Activated naive CD8-positive, alpha-beta T cell treated with anti-CD3 and anti-CD28 coated beads, Interleukin-2, amount 50 U/mL, for 24 hours (primary cell): Measurements from ENCODE around the gene PGP.
A peak's percentile ranks its signal among the peaks of the same experiment; 100 is the strongest.

ENCODE experiments used
- ATAC-seq: fragments of 150-1000 bp; cut with Tn5 transposase; one replicate; pipeline ENCODE4 v1.10.0; 2021
- DNase-seq: peaks from one replicate; pipeline ENCODE4 v3.0.0; 2021
- H3K27ac Mint-ChIP-seq: one replicate; pipeline ENCODE4 v1.8.0; 2021; ENCODE audit warnings: mild to moderate bottlenecking, mixed read lengths
- H3K27me3 Mint-ChIP-seq: one replicate; pipeline ENCODE4 v1.8.0; 2021; ENCODE audit warnings: mixed read lengths
- H3K36me3 Mint-ChIP-seq: one replicate; pipeline ENCODE4 v1.8.0; 2021; ENCODE audit warnings: low read depth, mixed read lengths
- H3K4me1 Mint-ChIP-seq: one replicate; pipeline ENCODE4 v1.8.0; 2021; ENCODE audit warnings: mixed read lengths
- H3K4me3 Mint-ChIP-seq: one replicate; pipeline ENCODE4 v1.8.0; 2021; ENCODE audit warnings: mild to moderate bottlenecking, moderate library complexity, mixed read lengths
- H3K9me3 Mint-ChIP-seq: one replicate; pipeline ENCODE4 v1.8.0; 2021; ENCODE audit warnings: mixed read lengths

Gene PGP

DNA sequence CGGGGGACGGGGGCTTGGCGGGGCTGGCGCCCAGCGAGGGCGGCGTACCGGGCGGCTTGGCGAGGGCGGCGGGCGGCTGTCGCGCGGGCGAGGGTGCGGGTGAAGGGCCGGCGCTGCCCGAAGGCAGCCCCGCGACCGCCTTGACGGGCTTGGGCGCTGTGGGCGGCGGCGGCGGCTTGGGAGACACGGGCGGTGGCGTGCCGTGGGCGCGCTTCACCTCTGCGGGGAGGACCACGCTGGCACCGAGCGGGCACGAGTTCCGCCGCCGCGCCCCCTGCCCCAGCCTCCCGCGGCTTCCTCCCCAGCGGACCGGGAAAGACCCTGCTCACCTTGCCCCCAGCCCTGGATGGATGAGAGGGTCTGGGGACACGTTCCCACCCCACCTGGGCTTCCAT lies 35.5 kb downstream of the PGP start:
- Mint-ChIP-seq H3K9me3 (no peaks in the 10 kb centered on the region), H3K4me1 (no peaks in the 10 kb centered on the region), H3K4me3 (no peak overlapping the region), H3K36me3 (peaks cover 6% of the 10 kb centered on the region), H3K27ac (no peak overlapping the region), H3K27me3 (no peaks in the 10 kb centered on the region)
- no peak for DNase-seq
- ATAC-seq, result no peak

DNA sequence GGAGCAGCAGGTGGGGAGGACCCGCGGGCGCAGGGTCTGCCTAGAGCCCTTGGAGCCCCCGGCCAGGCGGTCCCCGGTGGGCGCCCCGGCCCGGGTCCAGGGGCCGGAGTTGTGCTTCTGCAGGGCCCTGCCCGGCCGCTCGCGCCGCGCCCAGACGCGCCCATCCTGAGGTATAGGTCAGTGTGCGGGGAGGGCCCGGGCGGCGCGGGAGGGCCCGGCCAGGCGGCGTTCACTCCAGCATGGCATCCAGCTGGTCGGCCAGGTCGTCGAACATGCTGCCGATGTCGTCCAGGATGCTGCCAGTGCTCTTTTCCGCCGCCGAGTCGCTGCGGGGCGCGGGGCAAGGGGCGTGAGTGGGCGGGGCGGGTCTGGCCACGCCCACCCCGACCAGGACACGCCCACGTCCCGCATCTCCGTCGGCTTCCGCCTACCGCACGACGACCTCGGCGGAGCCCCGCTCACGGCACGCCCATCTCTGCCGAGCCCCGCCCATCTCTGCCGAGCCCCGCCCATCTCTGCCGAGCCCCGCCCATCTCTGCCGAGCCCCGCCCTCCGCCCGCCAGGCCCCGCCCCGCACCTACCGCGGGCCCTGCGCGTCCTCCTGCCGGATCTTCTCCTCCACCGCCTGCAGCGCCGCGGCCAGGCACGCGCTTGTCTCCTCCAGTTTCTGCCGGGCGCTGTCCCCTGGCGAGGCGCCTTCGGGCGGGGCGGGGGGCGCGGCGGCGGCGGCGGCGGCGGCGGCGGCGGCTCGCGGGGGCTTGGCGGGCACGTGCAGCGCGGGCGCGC lies 36.1 kb downstream of the PGP start:
- peak; percentile 40 for DNase-seq
- H3K4me3 Mint-ChIP-seq, result no peak overlapping the region
- ATAC-seq, result peak; percentile 25
- peaks cover 9% of the 10 kb centered on the region for H3K36me3 Mint-ChIP-seq
- no peaks in the 10 kb centered on the region for H3K27me3 Mint-ChIP-seq
- H3K4me1 Mint-ChIP-seq, result no peaks in the 10 kb centered on the region
- H3K27ac Mint-ChIP-seq, result no peak overlapping the region
- no peaks in the 10 kb centered on the region for H3K9me3 Mint-ChIP-seq

DNA sequence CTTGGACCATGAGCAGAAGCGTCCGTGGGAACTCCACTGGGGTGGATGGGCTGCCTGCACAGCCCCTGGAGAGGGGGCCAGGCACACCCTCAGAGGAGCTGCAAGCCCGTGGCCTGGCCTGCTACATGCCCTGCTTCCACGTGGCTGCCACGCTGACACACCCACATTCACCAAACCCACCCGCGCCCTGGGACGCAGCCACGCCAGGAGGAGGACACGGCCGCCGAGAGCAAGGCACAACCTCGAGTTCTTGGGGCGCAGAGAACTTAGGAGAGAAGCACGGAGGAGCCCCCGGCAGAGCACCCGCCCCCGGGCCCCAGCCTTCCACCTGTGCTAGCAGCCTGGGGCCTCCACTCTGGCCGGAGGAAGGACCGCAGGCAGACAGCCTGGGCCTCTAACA lies 37.1 kb downstream of the PGP start:
- Mint-ChIP-seq H3K36me3 (peaks cover 13% of the 10 kb centered on the region), H3K27ac (no peak overlapping the region), H3K4me3 (no peak overlapping the region), H3K4me1 (no peaks in the 10 kb centered on the region), H3K27me3 (no peaks in the 10 kb centered on the region), H3K9me3 (no peaks in the 10 kb centered on the region)
- ATAC-seq (no peak), DNase-seq (no peak)

DNA sequence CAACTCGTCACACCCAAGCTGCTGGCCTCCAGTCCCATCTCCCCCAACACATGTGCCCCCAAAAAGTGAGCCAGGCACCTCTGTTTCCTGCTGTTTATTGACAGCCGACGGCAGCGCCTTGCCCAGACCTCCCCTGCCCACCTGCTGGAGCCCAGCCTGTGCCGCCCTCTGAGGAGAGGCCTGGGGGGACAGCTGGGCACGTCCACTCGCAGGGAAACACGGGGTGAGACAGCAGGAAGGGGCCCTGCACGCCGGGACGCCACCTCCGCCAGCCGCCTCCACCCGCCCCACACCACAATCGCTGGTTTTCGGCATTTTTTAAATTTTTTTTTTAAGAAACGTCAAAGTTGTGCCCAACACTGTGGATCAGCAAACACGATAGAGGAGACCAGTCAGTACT lies 37.5 kb downstream of the PGP start:
- Mint-ChIP-seq H3K4me3 (no peak overlapping the region), H3K4me1 (no peaks in the 10 kb centered on the region), H3K27me3 (no peaks in the 10 kb centered on the region), H3K9me3 (no peaks in the 10 kb centered on the region), H3K27ac (no peak overlapping the region), H3K36me3 (peaks cover 13% of the 10 kb centered on the region)
- no peak for ATAC-seq
- DNase-seq, result no peak

DNA sequence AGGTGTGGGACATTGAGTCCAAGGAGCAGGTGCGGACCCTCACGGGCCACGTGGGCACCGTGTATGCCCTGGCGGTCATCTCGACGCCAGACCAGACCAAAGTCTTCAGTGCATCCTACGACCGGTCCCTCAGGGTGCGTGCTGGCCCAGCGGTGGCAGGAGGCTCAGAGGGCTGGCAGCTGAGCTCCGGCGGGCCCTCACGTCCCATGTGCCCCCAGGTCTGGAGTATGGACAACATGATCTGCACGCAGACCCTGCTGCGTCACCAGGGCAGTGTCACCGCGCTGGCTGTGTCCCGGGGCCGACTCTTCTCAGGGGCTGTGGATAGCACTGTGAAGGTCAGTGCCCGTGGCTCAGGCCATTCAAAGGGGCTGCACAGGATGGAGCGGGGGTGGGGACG lies 38.6 kb downstream of the PGP start:
- no peak for ATAC-seq
- H3K4me3 Mint-ChIP-seq, result no peak overlapping the region
- no peaks in the 10 kb centered on the region for H3K27me3 Mint-ChIP-seq
- H3K27ac Mint-ChIP-seq, result no peak overlapping the region
- H3K36me3 Mint-ChIP-seq, result peaks cover 16% of the 10 kb centered on the region
- H3K4me1 Mint-ChIP-seq, result no peaks in the 10 kb centered on the region
- no peaks in the 10 kb centered on the region for H3K9me3 Mint-ChIP-seq
- DNase-seq, result no peak

DNA sequence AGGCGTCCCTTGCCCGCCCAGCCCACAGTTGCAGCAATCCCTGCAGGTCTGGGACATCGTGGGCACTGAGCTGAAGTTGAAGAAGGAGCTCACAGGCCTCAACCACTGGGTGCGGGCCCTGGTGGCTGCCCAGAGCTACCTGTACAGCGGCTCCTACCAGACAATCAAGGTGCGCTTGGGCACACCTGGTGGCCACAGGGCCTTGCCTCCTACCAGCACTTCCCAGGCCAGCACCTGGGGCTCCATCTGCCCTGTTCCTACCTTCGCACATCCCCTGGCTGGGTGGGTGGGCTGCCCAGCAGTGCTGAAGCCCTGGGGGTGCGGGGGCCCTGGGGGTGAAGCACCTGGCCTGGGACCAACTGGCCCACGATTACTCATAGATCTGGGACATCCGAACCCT lies 39.2 kb downstream of the PGP start:
- H3K4me3 Mint-ChIP-seq, result no peak overlapping the region
- H3K27ac Mint-ChIP-seq, result no peak overlapping the region
- DNase-seq, result no peak
- H3K9me3 Mint-ChIP-seq, result no peaks in the 10 kb centered on the region
- no peaks in the 10 kb centered on the region for H3K27me3 Mint-ChIP-seq
- H3K4me1 Mint-ChIP-seq, result no peaks in the 10 kb centered on the region
- H3K36me3 Mint-ChIP-seq, result peaks cover 16% of the 10 kb centered on the region
- no peak for ATAC-seq

DNA sequence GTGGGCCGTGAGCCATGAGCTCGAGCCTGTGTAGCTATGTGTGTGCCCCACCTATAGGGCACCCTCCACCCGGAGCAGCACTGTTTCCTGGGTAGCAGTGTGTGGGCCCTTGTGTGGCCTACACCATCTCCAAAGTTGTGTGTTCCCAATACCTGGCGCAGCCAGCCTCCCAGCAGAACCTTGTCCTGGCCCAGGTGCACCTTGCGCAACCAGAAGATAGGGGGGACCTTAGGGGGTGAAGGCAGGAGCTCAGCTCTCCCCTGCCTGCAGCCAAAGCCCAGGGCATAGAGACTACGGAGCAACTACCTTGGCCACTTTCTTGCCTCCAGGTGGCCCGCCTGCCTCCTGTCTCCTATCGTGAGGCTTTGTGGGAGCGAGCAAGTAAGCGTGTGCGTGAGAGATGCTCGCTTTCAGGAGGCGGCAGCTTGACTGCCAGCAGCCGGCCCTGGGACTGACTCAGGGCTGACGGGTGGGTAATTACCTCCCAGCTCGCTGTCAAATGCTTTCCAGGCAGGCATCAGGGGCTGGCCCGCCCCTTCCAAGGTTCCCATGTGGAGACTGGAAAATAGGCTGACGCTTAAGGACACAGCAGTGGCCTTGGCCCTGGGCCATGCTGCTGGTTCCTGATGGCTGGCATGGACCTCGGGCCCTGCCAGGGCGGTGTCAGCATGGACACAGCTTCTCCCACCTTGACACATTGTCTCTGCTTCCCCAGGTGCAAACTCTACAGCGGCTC lies 40.1 kb downstream of the PGP start:
- H3K9me3 Mint-ChIP-seq, result no peaks in the 10 kb centered on the region
- H3K4me1 Mint-ChIP-seq, result no peaks in the 10 kb centered on the region
- H3K27ac Mint-ChIP-seq, result no peak overlapping the region
- ATAC-seq (no peak), DNase-seq (no peak)
- no peaks in the 10 kb centered on the region for H3K27me3 Mint-ChIP-seq
- peaks cover 16% of the 10 kb centered on the region for H3K36me3 Mint-ChIP-seq
- no peak overlapping the region for H3K4me3 Mint-ChIP-seq

DNA sequence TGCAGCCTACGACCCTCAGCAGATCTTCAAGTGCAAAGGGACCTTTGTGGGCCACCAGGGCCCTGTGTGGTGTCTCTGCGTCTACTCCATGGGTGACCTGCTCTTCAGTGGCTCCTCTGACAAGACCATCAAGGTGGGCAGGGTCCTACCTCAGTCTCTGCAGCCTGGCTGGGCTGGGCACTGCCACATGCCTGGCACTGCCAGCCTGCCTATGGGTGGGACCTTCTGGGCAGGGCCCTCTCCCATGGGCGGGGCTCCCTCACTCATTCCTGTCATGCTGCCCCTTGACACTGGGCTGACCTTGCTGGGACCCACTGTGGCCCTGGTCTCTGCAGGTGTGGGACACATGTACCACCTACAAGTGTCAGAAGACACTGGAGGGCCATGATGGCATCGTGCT lies 40.7 kb downstream of the PGP start:
- Mint-ChIP-seq H3K27ac (no peak overlapping the region), H3K4me3 (no peak overlapping the region), H3K36me3 (peaks cover 16% of the 10 kb centered on the region), H3K27me3 (no peaks in the 10 kb centered on the region), H3K9me3 (no peaks in the 10 kb centered on the region), H3K4me1 (no peaks in the 10 kb centered on the region)
- DNase-seq, result no peak
- no peak for ATAC-seq

DNA sequence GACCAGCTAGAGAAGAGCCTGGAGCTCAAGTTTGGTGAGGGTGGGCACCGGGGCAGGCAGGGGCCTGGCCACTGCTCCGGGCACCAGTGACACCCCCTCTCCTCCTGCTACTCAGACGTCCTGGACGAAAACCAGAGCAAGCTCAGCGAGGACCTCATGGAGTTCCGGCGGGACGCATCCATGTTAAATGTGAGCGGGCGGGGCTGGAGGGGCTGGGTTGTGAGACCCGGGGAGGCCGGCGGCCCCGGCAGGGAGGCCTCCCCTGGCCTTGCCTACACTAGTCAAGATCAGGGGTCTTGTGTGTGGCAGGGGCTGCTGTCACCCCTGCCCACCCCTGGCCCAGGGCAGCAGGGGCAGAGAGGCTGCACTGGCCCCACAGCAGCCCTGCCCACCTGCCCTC lies 41.3 kb downstream of the PGP start:
- no peak for ATAC-seq
- H3K9me3 Mint-ChIP-seq, result no peaks in the 10 kb centered on the region
- H3K36me3 Mint-ChIP-seq, result peaks cover 16% of the 10 kb centered on the region
- DNase-seq, result no peak
- no peaks in the 10 kb centered on the region for H3K4me1 Mint-ChIP-seq
- no peaks in the 10 kb centered on the region for H3K27me3 Mint-ChIP-seq
- no peak overlapping the region for H3K4me3 Mint-ChIP-seq
- no peak overlapping the region for H3K27ac Mint-ChIP-seq

DNA sequence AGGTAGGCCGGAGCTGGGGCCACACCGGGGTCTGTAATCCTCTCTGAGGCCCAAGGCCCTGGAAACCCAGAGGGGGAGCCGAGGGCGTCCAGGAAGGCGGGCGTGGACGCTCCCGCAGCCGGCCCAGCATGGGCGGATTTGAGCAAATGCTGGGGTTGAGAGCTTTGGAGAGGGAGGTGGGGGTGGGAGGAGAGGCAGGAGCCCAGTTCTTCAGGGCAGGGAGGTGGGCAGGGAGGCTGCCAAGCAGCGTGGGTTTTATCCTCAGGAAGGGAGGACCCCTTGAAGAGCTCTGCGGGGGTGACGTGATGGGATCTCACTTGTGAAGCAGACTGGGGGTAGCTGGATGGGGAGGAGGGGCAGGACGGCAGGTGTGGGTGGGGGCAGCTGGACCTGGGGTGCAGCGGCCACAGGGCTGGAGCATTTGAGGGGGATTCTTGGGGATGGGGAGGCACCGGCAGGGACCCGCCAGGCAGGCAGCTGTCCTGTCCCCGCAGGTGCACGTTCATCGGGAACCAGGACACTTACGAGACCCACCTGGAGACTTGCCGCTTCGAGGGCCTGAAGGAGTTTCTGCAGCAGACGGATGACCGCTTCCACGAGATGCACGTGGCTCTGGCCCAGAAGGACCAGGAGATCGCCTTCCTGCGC lies 41.8 kb downstream of the PGP start:
- Mint-ChIP-seq H3K27ac (no peak overlapping the region), H3K27me3 (no peaks in the 10 kb centered on the region), H3K36me3 (peaks cover 18% of the 10 kb centered on the region), H3K4me1 (no peaks in the 10 kb centered on the region), H3K4me3 (no peak overlapping the region), H3K9me3 (no peaks in the 10 kb centered on the region)
- no peak for DNase-seq
- no peak for ATAC-seq

DNA sequence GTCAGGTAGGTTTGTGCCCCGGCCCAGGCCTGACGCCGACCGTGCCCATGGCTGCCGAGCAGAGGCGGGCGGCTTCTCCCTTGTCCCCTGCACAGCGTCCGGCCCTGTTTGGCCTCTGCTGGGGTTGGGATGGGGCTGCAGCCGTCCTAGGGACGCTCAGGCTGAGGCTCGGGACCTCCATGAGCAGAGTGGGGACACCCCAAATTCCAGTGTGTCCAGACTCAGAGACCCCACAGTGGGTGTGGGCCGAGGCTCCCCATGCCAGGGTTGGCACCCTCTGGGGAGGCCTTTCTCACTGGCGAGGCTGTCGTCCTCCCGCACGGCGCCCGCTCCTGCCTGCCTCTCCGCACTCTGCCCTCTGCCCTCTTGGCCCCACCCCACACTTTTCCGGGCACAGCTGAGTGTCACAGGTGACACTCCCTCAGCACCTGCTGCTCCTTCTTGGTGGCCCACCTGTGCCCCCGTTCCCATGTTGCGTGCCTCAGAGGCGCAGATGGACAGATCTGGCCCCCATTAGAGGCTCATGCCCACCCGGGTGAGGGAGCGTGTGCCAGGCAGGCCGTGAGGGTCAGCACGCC lies 43.0 kb downstream of the PGP start:
- Mint-ChIP-seq H3K9me3 (no peaks in the 10 kb centered on the region), H3K4me3 (no peak overlapping the region), H3K36me3 (peaks cover 18% of the 10 kb centered on the region), H3K27ac (no peak overlapping the region), H3K4me1 (no peaks in the 10 kb centered on the region), H3K27me3 (no peaks in the 10 kb centered on the region)
- no peak for ATAC-seq
- DNase-seq, result no peak

DNA sequence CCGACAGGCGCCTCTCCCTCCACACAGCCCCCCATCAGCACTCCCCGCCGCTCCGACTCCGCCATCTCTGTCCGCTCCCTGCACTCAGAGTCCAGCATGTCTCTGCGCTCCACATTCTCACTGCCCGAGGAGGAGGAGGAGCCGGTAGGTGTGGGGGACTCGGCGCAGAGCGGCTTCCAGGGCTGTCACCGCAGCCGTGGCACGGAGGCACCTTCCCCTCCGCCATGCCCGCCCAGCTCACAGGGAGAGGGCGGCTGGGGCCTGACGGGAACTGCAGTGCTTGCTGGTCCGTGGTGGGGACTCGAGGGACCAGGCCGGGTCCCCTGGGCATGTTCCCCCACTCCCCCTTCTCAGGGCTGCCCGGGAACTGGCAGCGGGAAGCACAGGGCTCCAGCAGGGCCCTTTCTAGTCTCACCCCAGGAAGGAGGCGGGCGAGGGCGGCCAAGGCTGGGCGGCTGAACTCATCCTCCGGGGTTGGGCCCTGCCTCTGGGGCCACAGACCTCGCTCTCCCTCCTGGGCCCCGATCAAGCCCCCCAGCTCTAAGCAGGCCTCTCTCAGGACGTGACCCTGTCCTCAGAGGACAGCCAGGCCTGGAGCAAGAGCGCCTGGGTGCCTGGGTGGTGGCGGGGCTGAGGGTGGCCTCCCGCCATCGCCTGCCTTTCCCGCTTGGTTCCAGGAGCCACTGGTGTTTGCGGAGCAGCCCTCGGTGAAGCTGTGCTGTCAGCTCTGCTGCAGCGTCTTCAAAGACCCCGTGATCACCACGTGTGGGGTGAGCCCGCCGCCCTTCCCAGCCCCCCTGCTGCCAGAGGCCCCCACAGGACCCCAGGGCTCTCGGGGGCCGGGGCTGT lies 43.8 kb downstream of the PGP start:
- Mint-ChIP-seq H3K27me3 (no peaks in the 10 kb centered on the region), H3K9me3 (no peaks in the 10 kb centered on the region), H3K4me1 (no peaks in the 10 kb centered on the region), H3K27ac (no peak overlapping the region), H3K4me3 (no peak overlapping the region), H3K36me3 (peaks cover 20% of the 10 kb centered on the region)
- DNase-seq, result no peak
- ATAC-seq, result no peak

DNA sequence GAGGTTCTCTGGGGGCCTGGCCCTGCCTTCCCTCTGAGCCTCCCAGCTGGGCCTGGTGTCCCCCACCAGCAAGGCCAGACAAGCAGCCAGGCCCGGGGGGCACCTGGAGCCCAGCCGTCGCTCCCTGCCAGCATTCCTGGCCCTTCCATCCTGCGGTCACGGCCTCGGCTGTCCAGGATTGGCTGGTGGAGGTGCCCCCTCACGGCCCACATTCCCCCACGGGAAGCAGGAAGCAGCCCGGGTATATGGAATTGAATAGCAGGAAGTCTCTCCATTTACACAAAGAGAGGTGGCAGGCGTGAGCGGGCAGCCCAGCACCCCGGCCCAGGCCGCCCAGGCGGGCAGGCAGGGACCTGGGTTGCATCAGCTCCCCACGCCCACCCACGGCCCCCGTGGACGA lies 44.6 kb downstream of the PGP start:
- Mint-ChIP-seq H3K9me3 (no peaks in the 10 kb centered on the region), H3K4me1 (no peaks in the 10 kb centered on the region), H3K27ac (no peak overlapping the region), H3K27me3 (no peaks in the 10 kb centered on the region), H3K36me3 (peaks cover 20% of the 10 kb centered on the region), H3K4me3 (no peak overlapping the region)
- DNase-seq, result no peak
- no peak for ATAC-seq

DNA sequence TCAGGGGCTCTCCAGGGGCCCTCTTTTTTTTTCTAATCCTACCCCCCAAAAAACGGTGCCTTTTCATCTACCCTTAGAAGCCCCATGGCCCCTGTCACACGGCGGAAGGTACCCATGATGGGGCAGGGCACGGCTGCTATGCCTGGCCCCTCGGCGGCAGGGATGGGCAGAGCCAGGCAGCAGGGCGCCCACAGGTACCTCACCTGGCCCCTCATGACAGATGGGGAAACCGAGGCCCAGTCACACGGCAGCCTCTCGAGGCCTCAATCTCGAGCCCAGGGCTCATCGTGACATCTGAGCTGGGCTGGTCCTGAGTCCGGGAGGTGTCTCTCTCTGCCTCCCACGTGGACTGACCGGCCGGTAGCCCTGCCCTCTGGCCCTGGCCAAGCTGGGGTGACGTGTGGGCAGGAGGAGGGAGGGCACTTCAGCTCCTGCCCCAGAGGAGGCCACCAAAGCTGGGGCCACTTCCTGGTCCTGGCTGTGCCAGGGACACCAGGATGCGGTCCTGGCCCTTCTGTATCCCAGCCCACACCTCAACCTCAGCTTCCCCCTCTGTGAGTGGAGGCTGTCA lies 47.5 kb downstream of the PGP start:
- ATAC-seq, result no peak
- no peak overlapping the region for H3K27ac Mint-ChIP-seq

More for the DNA sequence above, 47.5 kb downstream of the PGP start:
- no peaks in the 10 kb centered on the region for H3K9me3 Mint-ChIP-seq
- no peaks in the 10 kb centered on the region for H3K27me3 Mint-ChIP-seq
- peaks cover 12% of the 10 kb centered on the region for H3K36me3 Mint-ChIP-seq
- H3K4me3 Mint-ChIP-seq, result no peak overlapping the region
- peaks cover 3% of the 10 kb centered on the region for H3K4me1 Mint-ChIP-seq
- DNase-seq, result no peak
